ENCODE results near the gene ZSWIM7.

The ZSWIM7 gene

DNA sequence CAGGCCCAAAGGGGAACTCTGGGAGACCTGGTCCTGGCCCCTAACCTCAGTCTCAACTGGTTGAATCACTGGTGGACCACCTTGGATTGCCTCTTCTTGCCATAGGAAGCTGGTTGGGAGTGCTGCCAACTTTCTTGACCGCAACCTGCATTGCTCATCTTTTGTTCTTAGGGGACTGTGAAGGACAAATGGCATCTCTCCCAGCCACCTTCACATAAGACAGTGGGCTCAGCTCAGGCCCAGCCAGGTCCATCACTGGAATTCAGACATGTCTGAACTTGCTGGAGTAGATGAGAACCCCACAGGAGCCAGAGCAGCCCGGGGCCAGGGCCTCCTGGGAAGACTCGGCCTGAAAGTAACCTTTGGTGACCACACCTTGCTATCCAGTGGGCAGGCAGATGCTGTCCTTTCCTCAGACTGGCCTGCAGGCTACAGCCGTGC, 35.8 kb downstream of the ZSWIM7 start:
- Histone ChIP-seq H3K9me3 (ENCODE audit: control extremely low read depth in 1 of 5, control insufficient read depth in 4 of 5, insufficient read depth in 2 of 5, low read depth in 1 of 5, low read length in 4 of 5) (no peaks in the 10 kb centered on the region), H3K27me3 (replicated peaks in 2 of 5; ENCODE audit: control insufficient read depth in 4 of 5, insufficient read depth in 5 of 5, low read length in 4 of 5) (no peaks in the 10 kb centered on the region), H3K4me3 (ENCODE audit: control insufficient read depth in 1 of 7, extremely low read depth in 1 of 7, insufficient read depth in 4 of 7, low read depth in 2 of 7, low read length in 6 of 7) (no peak overlapping the region), H3K27ac (ENCODE audit: insufficient read depth in 1 of 2, low read depth in 1 of 2, low read length in 2 of 2, poor library complexity in 1 of 2, severe bottlenecking in 2 of 2) (no peak overlapping the region), H3K4me1 (ENCODE audit: control extremely low read depth in 1 of 4, control insufficient read depth in 4 of 4, insufficient read depth in 4 of 4, low read length in 3 of 4) (peaks cover 5 to 57% (median 47%) of the 10 kb centered on the region in 4 experiments), H3K36me3 (ENCODE audit: control insufficient read depth in 4 of 4, insufficient read depth in 4 of 4, low read length in 3 of 4) (no peaks in the 10 kb centered on the region)
- CTCF ChIA-PET, result no interaction called here
- DNase-seq, result no peak
- WGBS (ENCODE audit: insufficient coverage), result 92% methylated on average over 4 of the region's 4 CpGs
- POLR2A ChIA-PET, result no interaction called here

DNA sequence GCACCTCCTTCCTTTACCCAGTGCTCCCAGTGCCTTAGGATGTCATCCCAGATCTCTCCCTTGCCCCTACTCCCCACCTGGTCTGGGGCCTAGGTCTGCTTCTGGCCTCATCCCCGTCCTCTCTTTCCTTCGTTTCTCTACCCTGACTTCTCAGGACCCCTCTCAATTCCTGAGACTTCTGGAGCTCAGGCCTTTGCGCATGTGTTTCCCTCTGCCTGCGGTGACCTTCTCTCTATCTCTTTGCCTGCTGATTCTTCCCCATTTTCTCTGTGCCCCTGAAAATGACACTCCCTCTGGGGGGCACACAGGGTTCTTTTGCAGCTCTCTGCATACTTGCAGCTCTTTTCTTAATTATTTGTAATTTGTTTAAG, 41.0 kb downstream of the ZSWIM7 start:
- ChIA-PET CTCF (interaction anchor here (0.8 to 2.1 kb wide), 6 partner anchors 9 to 40 kb away, joined by 3 to 6 read pairs (median 4); partner anchors contain the start of genes ADORA2B, TTC19 and ZSWIM7), POLR2A (interaction anchor here (0.7 to 0.9 kb wide), 2 partner anchors 41 to 69 kb away, joined by 4 to 8 read pairs; partner anchors contain the start of genes TTC19 and ZSWIM7)
- Histone ChIP-seq H3K4me1 (ENCODE audit: control extremely low read depth in 1 of 4, control insufficient read depth in 4 of 4, insufficient read depth in 4 of 4, low read length in 3 of 4) (peaks cover 11 to 48% (median 31%) of the 10 kb centered on the region in 4 experiments), H3K36me3 (ENCODE audit: control insufficient read depth in 4 of 4, insufficient read depth in 4 of 4, low read length in 3 of 4) (no peaks in the 10 kb centered on the region), H3K27me3 (replicated peaks in 2 of 5; ENCODE audit: control insufficient read depth in 4 of 5, insufficient read depth in 5 of 5, low read length in 4 of 5) (no peaks in the 10 kb centered on the region), H3K4me3 (ENCODE audit: control insufficient read depth in 1 of 7, extremely low read depth in 1 of 7, insufficient read depth in 4 of 7, low read depth in 2 of 7, low read length in 6 of 7) (peak overlapping the region in 2 of 7 experiments; percentile 16 to 62), H3K27ac (ENCODE audit: insufficient read depth in 1 of 2, low read depth in 1 of 2, low read length in 2 of 2, poor library complexity in 1 of 2, severe bottlenecking in 2 of 2) (peak overlapping the region; percentile 55 to 80), H3K9me3 (ENCODE audit: control extremely low read depth in 1 of 5, control insufficient read depth in 4 of 5, insufficient read depth in 2 of 5, low read depth in 1 of 5, low read length in 4 of 5) (no peaks in the 10 kb centered on the region)
- WGBS (ENCODE audit: insufficient coverage), result 32% methylated on average over 4 of the region's 4 CpGs
- DNase-seq, result no peak

- H3K27ac ChIP-seq (ENCODE audit: insufficient read depth in 1 of 2, low read depth in 1 of 2, low read length in 2 of 2, poor library complexity in 1 of 2, severe bottlenecking in 2 of 2), result peak overlapping the region in 1 of 2 experiments; percentile 80
- H3K9me3 ChIP-seq (ENCODE audit: control extremely low read depth in 1 of 5, control insufficient read depth in 4 of 5, insufficient read depth in 2 of 5, low read depth in 1 of 5, low read length in 4 of 5), result no peaks in the 10 kb centered on the region
- H3K4me3 ChIP-seq (ENCODE audit: control insufficient read depth in 1 of 7, extremely low read depth in 1 of 7, insufficient read depth in 4 of 7, low read depth in 2 of 7, low read length in 6 of 7), result no peak overlapping the region
- 98% methylated on average over 11 of the region's 19 CpGs for WGBS (ENCODE audit: insufficient coverage)
- ChIA-PET CTCF (interaction anchor here (0.7 to 2.1 kb wide), 3 partner anchors 10 to 64 kb away, joined by 3 to 6 read pairs (median 4); partner anchors contain the start of genes TTC19 and ZSWIM7), POLR2A (interaction anchor here (0.7 kb wide), 1 partner anchor 69 kb away, joined by 8 read pairs; no protein-coding TSS in a partner anchor)
- DNase-seq, result no peak
- peaks cover 11 to 47% (median 31%) of the 10 kb centered on the region in 4 experiments for H3K4me1 ChIP-seq (ENCODE audit: control extremely low read depth in 1 of 4, control insufficient read depth in 4 of 4, insufficient read depth in 4 of 4, low read length in 3 of 4)
- no peaks in the 10 kb centered on the region for H3K36me3 ChIP-seq (ENCODE audit: control insufficient read depth in 4 of 4, insufficient read depth in 4 of 4, low read length in 3 of 4)
- no peaks in the 10 kb centered on the region for H3K27me3 ChIP-seq (replicated peaks in 2 of 5; ENCODE audit: control insufficient read depth in 4 of 5, insufficient read depth in 5 of 5, low read length in 4 of 5)
Measured at GRCh38 chr17:15957608-15958307, 41.7 kb downstream of the ZSWIM7 start.

- H3K4me1 ChIP-seq (ENCODE audit: control extremely low read depth in 1 of 4, control insufficient read depth in 4 of 4, insufficient read depth in 4 of 4, low read length in 3 of 4), result peaks cover 11 to 47% (median 31%) of the 10 kb centered on the region in 4 experiments
- no peak overlapping the region for H3K4me3 ChIP-seq (ENCODE audit: control insufficient read depth in 1 of 7, extremely low read depth in 1 of 7, insufficient read depth in 4 of 7, low read depth in 2 of 7, low read length in 6 of 7)
- POLR2A ChIA-PET, result no interaction called here
- no peaks in the 10 kb centered on the region for H3K9me3 ChIP-seq (ENCODE audit: control extremely low read depth in 1 of 5, control insufficient read depth in 4 of 5, insufficient read depth in 2 of 5, low read depth in 1 of 5, low read length in 4 of 5)
- no peaks in the 10 kb centered on the region for H3K27me3 ChIP-seq (replicated peaks in 2 of 5; ENCODE audit: control insufficient read depth in 4 of 5, insufficient read depth in 5 of 5, low read length in 4 of 5)
- H3K36me3 ChIP-seq (ENCODE audit: control insufficient read depth in 4 of 4, insufficient read depth in 4 of 4, low read length in 3 of 4), result peaks cover 0 to 3% (median 0%) of the 10 kb centered on the region in 4 experiments
- CTCF ChIA-PET, result interaction anchor here (0.7 kb wide), 1 partner anchor 65 kb away, joined by 3 read pairs; no protein-coding TSS in a partner anchor
- peak overlapping the region in 1 of 2 experiments; percentile 16 for H3K27ac ChIP-seq (ENCODE audit: insufficient read depth in 1 of 2, low read depth in 1 of 2, low read length in 2 of 2, poor library complexity in 1 of 2, severe bottlenecking in 2 of 2)
- 93% methylated on average over 6 of the region's 6 CpGs for WGBS (ENCODE audit: insufficient coverage)
- peak in 2 of 3 donors; percentile 48 to 61 for DNase-seq
Measured at GRCh38 chr17:15957206-15957605, 42.3 kb downstream of the ZSWIM7 start.

DNA sequence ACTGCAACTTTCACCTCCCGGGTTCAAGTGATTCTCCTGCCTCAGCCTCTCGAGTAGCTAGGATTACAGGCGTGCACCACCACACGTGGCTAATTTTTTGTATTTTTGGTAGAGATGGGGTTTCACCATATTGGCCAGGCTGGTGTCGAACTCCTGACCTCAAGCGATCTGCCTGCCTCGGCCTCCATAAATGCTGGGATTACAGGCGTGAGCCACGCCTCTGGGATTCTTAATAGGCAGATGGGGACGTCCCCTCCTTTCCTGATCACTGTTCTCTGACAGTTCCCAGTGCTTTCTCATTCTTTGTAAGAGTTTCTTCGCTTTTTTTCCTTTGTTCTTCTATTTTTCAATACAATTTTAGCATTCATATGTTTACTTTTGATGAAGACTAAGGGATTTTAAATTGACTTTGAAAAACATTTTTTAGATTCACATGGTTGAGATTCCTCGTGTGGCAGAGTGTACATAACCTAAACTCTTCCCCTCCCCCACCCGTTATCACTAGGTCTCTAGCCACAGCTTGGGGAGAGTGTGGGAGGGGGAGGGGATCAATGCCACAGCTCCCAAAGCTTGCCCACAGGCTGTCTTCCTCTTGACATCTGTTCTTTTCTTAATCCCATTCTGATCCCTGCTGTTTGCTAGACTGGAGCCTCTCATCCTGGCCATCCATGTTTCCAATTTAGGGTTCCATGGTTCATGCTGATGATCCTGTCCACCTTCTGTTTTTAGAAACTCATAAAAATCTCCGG, 43.5 kb downstream of the ZSWIM7 start:
- Histone ChIP-seq H3K27me3 (replicated peaks in 2 of 5; ENCODE audit: control insufficient read depth in 4 of 5, insufficient read depth in 5 of 5, low read length in 4 of 5) (no peaks in the 10 kb centered on the region), H3K9me3 (ENCODE audit: control extremely low read depth in 1 of 5, control insufficient read depth in 4 of 5, insufficient read depth in 2 of 5, low read depth in 1 of 5, low read length in 4 of 5) (no peaks in the 10 kb centered on the region), H3K36me3 (ENCODE audit: control insufficient read depth in 4 of 4, insufficient read depth in 4 of 4, low read length in 3 of 4) (peaks cover 0 to 3% (median 0%) of the 10 kb centered on the region in 4 experiments), H3K4me1 (ENCODE audit: control extremely low read depth in 1 of 4, control insufficient read depth in 4 of 4, insufficient read depth in 4 of 4, low read length in 3 of 4) (peaks cover 11 to 47% (median 31%) of the 10 kb centered on the region in 4 experiments), H3K4me3 (ENCODE audit: control insufficient read depth in 1 of 7, extremely low read depth in 1 of 7, insufficient read depth in 4 of 7, low read depth in 2 of 7, low read length in 6 of 7) (no peak overlapping the region), H3K27ac (ENCODE audit: insufficient read depth in 1 of 2, low read depth in 1 of 2, low read length in 2 of 2, poor library complexity in 1 of 2, severe bottlenecking in 2 of 2) (no peak overlapping the region)
- no peak for DNase-seq
- POLR2A ChIA-PET, result no interaction called here
- 94% methylated on average over 6 of the region's 14 CpGs for WGBS (ENCODE audit: insufficient coverage)
- CTCF ChIA-PET, result interaction anchor here (1.1 kb wide), 1 partner anchor 10 kb away, joined by 5 read pairs; the partner anchor contains the start of gene ADORA2B

DNA sequence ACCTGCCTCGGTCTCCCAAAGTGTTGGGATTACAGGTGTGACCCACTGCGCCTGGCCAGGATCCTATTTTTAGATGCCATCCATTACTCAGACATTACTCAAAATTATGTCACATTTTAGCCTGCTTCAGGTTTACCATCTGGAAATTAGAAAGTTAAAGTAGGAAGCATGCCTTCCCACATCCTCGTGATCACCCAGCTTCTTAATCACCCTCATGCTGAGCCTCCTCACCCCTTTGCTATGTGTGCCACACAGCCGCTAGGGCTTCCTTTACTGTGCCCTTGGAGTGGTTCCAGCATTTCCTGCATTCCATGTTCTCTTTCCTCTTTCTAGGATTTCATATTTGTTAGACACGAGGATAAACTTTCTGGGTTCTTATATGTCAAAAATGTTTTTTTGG, 45.3 kb downstream of the ZSWIM7 start:
- Histone ChIP-seq H3K27me3 (replicated peaks in 2 of 5; ENCODE audit: control insufficient read depth in 4 of 5, insufficient read depth in 5 of 5, low read length in 4 of 5) (no peaks in the 10 kb centered on the region), H3K4me3 (ENCODE audit: control insufficient read depth in 1 of 7, extremely low read depth in 1 of 7, insufficient read depth in 4 of 7, low read depth in 2 of 7, low read length in 6 of 7) (no peak overlapping the region), H3K27ac (ENCODE audit: insufficient read depth in 1 of 2, low read depth in 1 of 2, low read length in 2 of 2, poor library complexity in 1 of 2, severe bottlenecking in 2 of 2) (no peak overlapping the region), H3K36me3 (ENCODE audit: control insufficient read depth in 4 of 4, insufficient read depth in 4 of 4, low read length in 3 of 4) (peaks cover 0 to 6% (median 0%) of the 10 kb centered on the region in 4 experiments), H3K9me3 (ENCODE audit: control extremely low read depth in 1 of 5, control insufficient read depth in 4 of 5, insufficient read depth in 2 of 5, low read depth in 1 of 5, low read length in 4 of 5) (no peaks in the 10 kb centered on the region), H3K4me1 (ENCODE audit: control extremely low read depth in 1 of 4, control insufficient read depth in 4 of 4, insufficient read depth in 4 of 4, low read length in 3 of 4) (peaks cover 9 to 38% (median 24%) of the 10 kb centered on the region in 4 experiments)
- ChIA-PET POLR2A (no interaction called here), CTCF (no interaction called here)
- WGBS (ENCODE audit: insufficient coverage), result 39% methylated on average over 2 of the region's 5 CpGs
- DNase-seq, result peak in 2 of 3 donors; percentile 64 to 77

Measured in common myeloid progenitor, CD34-positive (primary cell).